Loucy (cell line): Measurements from ENCODE around the gene JOSD2.

Source experiments
- CTCF ChIP-seq: fragments of 200-600 bp; sonication (generic); conservative IDR thresholded peaks from 2 replicates; pipeline ENCODE4 v1.5.1; 2014; ENCODE audit warnings: mild to moderate bottlenecking, antibody characterized with exemption, low read length
- EZH2phosphoT487 ChIP-seq: fragments of 200-600 bp; IDR thresholded peaks from 2 replicates; pipeline ENCODE4 v1.6.1; 2018; ENCODE audit warnings: antibody characterized with exemption, mild to moderate bottlenecking, moderate library complexity, borderline replicate concordance

- TF ChIP-seq EZH2phosphoT487 (no peak), CTCF (no peak)
These were observed 47.5 kb upstream of the JOSD2 start for GRCh38 chr19:50558449-50558848.
